Endothelial cell (in vitro differentiated cells): Measurements from ENCODE around the gene COL8A2. TPM values are rescaled to one million over a fixed set of nuclear protein-coding genes. Genes with fewer than 3 reads are reported as not detected.

Experiments
- DNase-seq: peaks from one replicate; pipeline ENCODE4 v3.0.0; 2021; ENCODE audit warnings: low spot score
- H3K27ac Mint-ChIP-seq: one replicate; pipeline ENCODE4 v1.8.0; 2021; ENCODE audit warnings: mixed read lengths, inconsistent platforms; ENCODE audit not compliant: unreplicated experiment
- H3K27me3 Mint-ChIP-seq: one replicate; pipeline ENCODE4 v1.8.0; 2021; ENCODE audit warnings: mild to moderate bottlenecking, moderate library complexity, mixed read lengths, inconsistent platforms; ENCODE audit not compliant: unreplicated experiment
- H3K36me3 Mint-ChIP-seq: one replicate; pipeline ENCODE4 v1.8.0; 2021; ENCODE audit warnings: mild to moderate bottlenecking, low read depth, mixed read lengths, inconsistent platforms; ENCODE audit not compliant: unreplicated experiment
- H3K4me1 Mint-ChIP-seq: one replicate; pipeline ENCODE4 v1.8.0; 2021; ENCODE audit warnings: mild to moderate bottlenecking, mixed read lengths, inconsistent platforms; ENCODE audit not compliant: unreplicated experiment
- H3K4me3 Mint-ChIP-seq: one replicate; pipeline ENCODE4 v1.8.0; 2021; ENCODE audit warnings: mild to moderate bottlenecking, mixed read lengths, inconsistent platforms; ENCODE audit not compliant: unreplicated experiment
- H3K9me3 Mint-ChIP-seq: one replicate; pipeline ENCODE4 v1.8.0; 2021; ENCODE audit warnings: mixed read lengths, inconsistent platforms; ENCODE audit not compliant: unreplicated experiment
- CTCF ChIP-seq: fragments of 200-600 bp; sonication (generic); IDR thresholded peaks from one replicate; pipeline ENCODE4 v1.5.0; 2021; ENCODE audit warnings: antibody characterized with exemption; ENCODE audit not compliant: unreplicated experiment
- total RNA-seq: library from RNA; stranded (reverse); fragmentation: NEBNext Ultra II Directional; extraction: Animal tissue kit (Norgen Biotek cat#: 25700); gene quantifications from one replicate; pipeline ENCODE4 v1.2.1, GENCODE V29; 2021; ENCODE audit not compliant: unreplicated experiment

Gene COL8A2
- total RNA-seq, 1 donor from 2014 or later = 0.13 TPM

GRCh38 chr1:36080801-36081200 is 44.2 kb downstream of the COL8A2 start:
- Mint-ChIP-seq H3K4me3 (no peak overlapping the region), H3K27ac (no peak overlapping the region), H3K36me3 (no peaks in the 10 kb centered on the region), H3K9me3 (no peaks in the 10 kb centered on the region), H3K4me1 (no peaks in the 10 kb centered on the region), H3K27me3 (peaks cover 4% of the 10 kb centered on the region)
- DNase-seq = no peak
- TF ChIP-seq CTCF = no peak

GRCh38 chr1:36080236-36080635 is 44.8 kb downstream of the COL8A2 start:
- Mint-ChIP-seq H3K36me3 (no peaks in the 10 kb centered on the region), H3K4me3 (no peak overlapping the region), H3K27ac (no peak overlapping the region), H3K9me3 (no peaks in the 10 kb centered on the region), H3K4me1 (no peaks in the 10 kb centered on the region), H3K27me3 (peaks cover 4% of the 10 kb centered on the region)
- DNase-seq = no peak
- no peak for TF ChIP-seq CTCF

- Mint-ChIP-seq H3K36me3 (no peaks in the 10 kb centered on the region), H3K9me3 (no peaks in the 10 kb centered on the region), H3K27ac (no peak overlapping the region), H3K4me3 (no peak overlapping the region), H3K27me3 (no peaks in the 10 kb centered on the region), H3K4me1 (no peaks in the 10 kb centered on the region)
- TF ChIP-seq CTCF = no peak
- no peak for DNase-seq
These were observed 47.9 kb downstream of the COL8A2 start for GRCh38 chr1:36076979-36077573.

GRCh38 chr1:36070349-36070748 is 54.7 kb downstream of the COL8A2 start:
- no peaks in the 10 kb centered on the region for H3K4me1 Mint-ChIP-seq
- H3K27me3 Mint-ChIP-seq = no peaks in the 10 kb centered on the region
- H3K9me3 Mint-ChIP-seq = no peaks in the 10 kb centered on the region
- no peak for TF ChIP-seq CTCF
- H3K4me3 Mint-ChIP-seq = no peak overlapping the region
- no peak for DNase-seq
- H3K27ac Mint-ChIP-seq = no peak overlapping the region
- H3K36me3 Mint-ChIP-seq = no peaks in the 10 kb centered on the region

GRCh38 chr1:36068866-36069265 is 56.2 kb downstream of the COL8A2 start:
- no peaks in the 10 kb centered on the region for H3K27me3 Mint-ChIP-seq
- H3K4me3 Mint-ChIP-seq = no peak overlapping the region
- no peak for TF ChIP-seq CTCF
- DNase-seq = no peak
- H3K36me3 Mint-ChIP-seq = peaks cover 3% of the 10 kb centered on the region
- no peaks in the 10 kb centered on the region for H3K4me1 Mint-ChIP-seq
- H3K27ac Mint-ChIP-seq = no peak overlapping the region
- no peaks in the 10 kb centered on the region for H3K9me3 Mint-ChIP-seq
